ENCODE data around the gene ULK4. TPM values are rescaled to one million over a fixed set of nuclear protein-coding genes. Genes with fewer than 3 reads are reported as not detected.

Gene ULK4
- total and polyA plus RNA-seq, 2 of the 8 experiments (the other 6 are each of a cell fraction or from before 2014, with no cell fraction given), result 3.0 to 10.8 TPM

DNA sequence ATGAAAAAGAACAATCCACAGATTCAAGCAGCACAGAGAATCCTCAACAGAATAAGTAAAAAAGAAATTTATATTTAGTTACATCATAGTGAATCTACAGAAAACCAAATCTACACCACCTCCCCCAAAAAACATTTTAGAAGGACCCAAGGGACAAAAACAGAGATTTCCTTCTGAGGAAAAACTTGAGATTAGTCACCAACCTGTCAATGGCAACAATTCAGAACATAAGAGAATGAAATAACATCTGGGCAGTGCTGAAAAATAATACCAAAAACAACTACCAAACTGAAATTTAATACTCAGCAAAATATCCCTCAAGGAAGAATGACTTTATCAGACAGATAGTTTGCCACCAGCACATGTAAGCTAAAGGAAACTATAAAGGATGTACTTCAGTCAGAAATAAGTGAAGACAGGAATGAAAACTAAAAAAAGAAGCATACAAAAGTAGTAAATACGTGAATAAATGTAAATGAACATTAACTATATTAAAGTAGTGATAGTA lies 260.7 kb downstream of the ULK4 start (continued):
- TF ChIP-seq RAD21 (IDR thresholded peaks at IDR 0.05 in 1 of 2, conservative IDR thresholded peaks at IDR 0.05 in 1 of 2; ENCODE audit: low read depth in 2 of 2, low read length in 2 of 2) (no peak), JUND (IDR thresholded peaks at IDR 0.05; ENCODE audit: low read length) (no peak)

Measured in H1 (cell line).